ENCODE measurements around the gene SSC4D.

Gene SSC4D

GRCh38 chr7:76356115-76356514 is 53.4 kb downstream of the SSC4D start:
- Histone ChIP-seq H3K4me3 (ENCODE audit: low read length) (peak overlapping the region; percentile 10; the same call in 1 of the 2 replicates), H3K9me2 (replicated peaks; ENCODE audit: control insufficient read depth, low read length) (no peaks in the 10 kb centered on the region), H4K20me1 (ENCODE audit: control insufficient read depth, insufficient read depth, low read depth, low read length) (peaks cover 46% of the 10 kb centered on the region), H3K36me3 (ENCODE audit: control insufficient read depth, low read length) (peaks cover 72% of the 10 kb centered on the region), H3K4me2 (ENCODE audit: low read length) (peak overlapping the region; percentile 96), H3K27me3 (ENCODE audit: control insufficient read depth, low read length) (no peaks in the 10 kb centered on the region), H3K9me3 (ENCODE audit: control insufficient read depth, insufficient read depth, low read length) (no peaks in the 10 kb centered on the region), H3K4me1 (ENCODE audit: control insufficient read depth, low read length) (peaks cover 38% of the 10 kb centered on the region), H3F3A (ENCODE audit: control insufficient read depth, insufficient read depth) (no peaks in the 10 kb centered on the region), H3K79me2 (ENCODE audit: control insufficient read depth, low read length) (peaks cover 77% of the 10 kb centered on the region), H3K27ac (ENCODE audit: low read depth, low read length) (no peak overlapping the region)
- TF ChIP-seq CTCF (IDR thresholded peaks at IDR 0.05; ENCODE audit: low read depth, low read length, poor library complexity, severe bottlenecking) (no peak), EZH2phosphoT487 (IDR thresholded peaks at IDR 0.05; ENCODE audit: borderline replicate concordance, low read length) (no peak)

GRCh38 chr7:76354981-76355730 is 54.3 kb downstream of the SSC4D start:
- H3K9me2 ChIP-seq (replicated peaks; ENCODE audit: control insufficient read depth, low read length): no peaks in the 10 kb centered on the region
- H3K4me1 ChIP-seq (ENCODE audit: control insufficient read depth, low read length): peaks cover 38% of the 10 kb centered on the region
- no peak overlapping the region for H3K4me3 ChIP-seq (ENCODE audit: low read length)
- H4K20me1 ChIP-seq (ENCODE audit: control insufficient read depth, insufficient read depth, low read depth, low read length): peaks cover 55% of the 10 kb centered on the region
- H3F3A ChIP-seq (ENCODE audit: control insufficient read depth, insufficient read depth): no peaks in the 10 kb centered on the region
- H3K79me2 ChIP-seq (ENCODE audit: control insufficient read depth, low read length): peaks cover 87% of the 10 kb centered on the region
- peak overlapping the region; percentile 96 for H3K4me2 ChIP-seq (ENCODE audit: low read length)
- TF ChIP-seq EZH2phosphoT487 (IDR thresholded peaks at IDR 0.05; ENCODE audit: borderline replicate concordance, low read length) (no peak), CTCF (IDR thresholded peaks at IDR 0.05; ENCODE audit: low read depth, low read length, poor library complexity, severe bottlenecking) (no peak)
- peaks cover 82% of the 10 kb centered on the region for H3K36me3 ChIP-seq (ENCODE audit: control insufficient read depth, low read length)
- no peaks in the 10 kb centered on the region for H3K9me3 ChIP-seq (ENCODE audit: control insufficient read depth, insufficient read depth, low read length)
- no peaks in the 10 kb centered on the region for H3K27me3 ChIP-seq (ENCODE audit: control insufficient read depth, low read length)
- H3K27ac ChIP-seq (ENCODE audit: low read depth, low read length): no peak overlapping the region

- Histone ChIP-seq H3K36me3 (ENCODE audit: control insufficient read depth, low read length) (peaks cover 88% of the 10 kb centered on the region), H3K79me2 (ENCODE audit: control insufficient read depth, low read length) (peaks cover 93% of the 10 kb centered on the region), H4K20me1 (ENCODE audit: control insufficient read depth, insufficient read depth, low read depth, low read length) (peaks cover 61% of the 10 kb centered on the region), H3K27ac (ENCODE audit: low read depth, low read length) (no peak overlapping the region), H3F3A (ENCODE audit: control insufficient read depth, insufficient read depth) (no peaks in the 10 kb centered on the region), H3K9me2 (replicated peaks; ENCODE audit: control insufficient read depth, low read length) (no peaks in the 10 kb centered on the region), H3K27me3 (ENCODE audit: control insufficient read depth, low read length) (no peaks in the 10 kb centered on the region), H3K4me1 (ENCODE audit: control insufficient read depth, low read length) (peaks cover 32% of the 10 kb centered on the region), H3K9me3 (ENCODE audit: control insufficient read depth, insufficient read depth, low read length) (no peaks in the 10 kb centered on the region), H3K4me3 (ENCODE audit: low read length) (no peak overlapping the region), H3K4me2 (ENCODE audit: low read length) (no peak overlapping the region; the same call in 1 of the 2 replicates)
- TF ChIP-seq EZH2phosphoT487 (IDR thresholded peaks at IDR 0.05; ENCODE audit: borderline replicate concordance, low read length): no peak
- TF ChIP-seq CTCF (IDR thresholded peaks at IDR 0.05; ENCODE audit: low read depth, low read length, poor library complexity, severe bottlenecking): no peak
Observed at GRCh38 chr7:76354516-76354915, 55.0 kb downstream of the SSC4D start.

All from DOHH2 (cell line).